SK-N-SH (cell line): ENCODE results near the gene MFAP1. TPM values are rescaled to one million over a fixed set of nuclear protein-coding genes. Genes with fewer than 3 reads are reported as not detected.

ENCODE experiments used
- CTCF ChIA-PET: fragments of 300-600, 350-600 bp; formaldehyde crosslinking; extraction: SDS; loops from one replicate; lab custom pipeline; 2021; lab: Yijun Ruan, JAX
- POLR2A ChIA-PET: fragments of 350-600 bp; sonication (Branson Sonifier 250); formaldehyde crosslinking; extraction: SDS; loops from one replicate; lab custom pipeline; 2020; ENCODE audit warnings: antibody characterized with exemption, inconsistent platforms; lab: Yijun Ruan, JAX
- DNase-seq: peaks from one replicate; pipeline ENCODE4 v3.0.0; 2012
- H2AFZ ChIP-seq: fragments of 200-600 bp; sonication (generic); 2 replicates; pipeline ENCODE4 v1.8.1; 2016; ENCODE audit warnings: antibody characterized with exemption, mild to moderate bottlenecking, low read depth
- H3F3A ChIP-seq: fragments of 200-600 bp; sonication (generic); replicated peaks from 2 replicates; pipeline ENCODE3; 2016; ENCODE audit warnings: antibody characterized with exemption, mild to moderate bottlenecking; ENCODE audit not compliant: insufficient read depth
- H3K27ac ChIP-seq, 2 experiments: fragments of 200-500 bp in 1 of 2; fragments of 200-600 bp in 1 of 2; sonication (Bioruptor generic) in 1 of 2; sonication (generic), shearing (Covaris generic) in 1 of 2; 2 replicates each; pipeline versions ENCODE4 v1.5.1 to v1.6.1; 2014 to 2016; ENCODE audit warnings: low read depth in 2 of 2, inconsistent platforms in 1 of 2, low read length in 1 of 2, mild to moderate bottlenecking in 1 of 2, mixed read lengths in 1 of 2
- H3K27me3 ChIP-seq: fragments of 200-600 bp; sonication (generic), shearing (Covaris generic); 2 replicates; pipeline ENCODE4 v1.6.1; 2016; ENCODE audit warnings: mixed run types; ENCODE audit not compliant: insufficient read depth
- H3K36me3 ChIP-seq, 2 experiments: fragments of 200-500 bp in 1 of 2; fragments of 200-600 bp in 1 of 2; sonication (Bioruptor generic) in 1 of 2; sonication (generic) in 1 of 2; replicated peaks in 1 of 2; 2 replicates each; pipeline versions ENCODE3 to v1.5.1; 2014 to 2016; ENCODE audit warnings: low read length in 1 of 2, mild to moderate bottlenecking in 1 of 2; ENCODE audit not compliant: insufficient read depth in 2 of 2, control insufficient read depth in 1 of 2
- H3K4me1 ChIP-seq, 2 experiments: fragments of 200-500 bp in 1 of 2; fragments of 200-600 bp in 1 of 2; sonication (Bioruptor generic) in 1 of 2; sonication (generic), shearing (Covaris generic) in 1 of 2; 2 replicates each; pipeline versions ENCODE4 v1.5.1 to v1.6.1; 2014 to 2016; ENCODE audit warnings: low read depth in 1 of 2, low read length in 1 of 2, mixed run types in 1 of 2; ENCODE audit not compliant: insufficient read depth in 2 of 2, control insufficient read depth in 1 of 2
- H3K4me2 ChIP-seq: fragments of 200-600 bp; sonication (generic), shearing (Covaris generic); 2 replicates; pipeline ENCODE4 v1.6.1; 2017; ENCODE audit warnings: mixed run types
- H3K4me3 ChIP-seq, 2 experiments: fragments of 200-500 bp in 1 of 2; fragments of 200-600 bp in 1 of 2; sonication (Bioruptor generic) in 1 of 2; sonication (generic), shearing (Covaris generic) in 1 of 2; 2 replicates each; pipeline versions ENCODE4 v1.5.1 to v1.8.1; 2014 to 2016; ENCODE audit warnings: low read depth in 2 of 2, inconsistent platforms in 1 of 2, low read length in 1 of 2, mild to moderate bottlenecking in 1 of 2, mixed read lengths in 1 of 2, moderate library complexity in 1 of 2
- H3K79me2 ChIP-seq: fragments of 200-600 bp; sonication (generic); 2 replicates; pipeline ENCODE4 v1.8.1; 2017; ENCODE audit warnings: mild to moderate bottlenecking; ENCODE audit not compliant: insufficient read depth
- H3K9ac ChIP-seq: fragments of 200-600 bp; sonication (generic); 2 replicates; pipeline ENCODE4 v1.6.1; 2017; ENCODE audit warnings: mixed run types
- H3K9me2 ChIP-seq: fragments of 200-600 bp; sonication (generic); 2 replicates; pipeline ENCODE4 v1.6.1; 2017; ENCODE audit warnings: mixed run types
- H3K9me3 ChIP-seq: fragments of 200-600 bp; sonication (generic); 2 replicates; pipeline ENCODE4 v1.6.1; 2017; ENCODE audit warnings: mixed run types, mild to moderate bottlenecking, moderate library complexity
- H4K20me1 ChIP-seq: fragments of 200-600 bp; sonication (generic); 2 replicates; pipeline ENCODE4 v1.6.1; 2017; ENCODE audit warnings: mild to moderate bottlenecking, mixed run types; ENCODE audit not compliant: insufficient read depth
- CHD2 ChIP-seq: fragments of 150-350 bp; IDR thresholded peaks from 2 replicates; pipeline ENCODE4 v1.6.1; 2018; ENCODE audit warnings: low read length; ENCODE audit not compliant: partially characterized antibody
- ELF1 ChIP-seq: IDR thresholded peaks from 2 replicates; pipeline ENCODE4 v1.4.0; 2012
- EP300 ChIP-seq, 2 experiments: IDR thresholded peaks; 2 replicates each; pipeline versions ENCODE4 v1.4.0 to v1.6.1; 2012; ENCODE audit warnings: borderline replicate concordance in 1 of 2, low read depth in 1 of 2, low read length in 1 of 2
- FOSL2 ChIP-seq: IDR thresholded peaks from 2 replicates; pipeline ENCODE4 v1.4.0; 2012; ENCODE audit warnings: low read depth, mild to moderate bottlenecking, moderate library complexity, borderline replicate concordance
- FOXM1 ChIP-seq: IDR thresholded peaks from 2 replicates; pipeline ENCODE4 v1.4.0; 2012; ENCODE audit warnings: low read depth, mild to moderate bottlenecking
- GABPA ChIP-seq: IDR thresholded peaks from 2 replicates; pipeline ENCODE4 v1.4.0; 2012; ENCODE audit warnings: low read depth, mild to moderate bottlenecking
- JUND ChIP-seq: IDR thresholded peaks from 2 replicates; pipeline ENCODE4 v1.4.0; 2012
- MAX ChIP-seq: IDR thresholded peaks from 2 replicates; pipeline ENCODE4 v1.4.0; 2012; ENCODE audit warnings: low read depth
- MEF2A ChIP-seq: IDR thresholded peaks from 2 replicates; pipeline ENCODE4 v1.4.0; 2012; ENCODE audit warnings: low read depth, borderline replicate concordance
- MXI1 ChIP-seq: IDR thresholded peaks from 2 replicates; pipeline ENCODE4 v1.6.1; 2012; ENCODE audit warnings: mild to moderate bottlenecking, low read depth, low read length, improper control_type of control experiment
- NFIC ChIP-seq: IDR thresholded peaks from 2 replicates; pipeline ENCODE4 v1.4.0; 2012; ENCODE audit warnings: borderline replicate concordance
- NRF1 ChIP-seq: IDR thresholded peaks from 2 replicates; pipeline ENCODE4 v1.6.1; 2012; ENCODE audit warnings: low read depth, mild to moderate bottlenecking, low read length
- RFX5 ChIP-seq: IDR thresholded peaks from 2 replicates; pipeline ENCODE4 v1.6.1; 2012; ENCODE audit warnings: mild to moderate bottlenecking, improper control_type of control experiment, low read length
- SIN3A ChIP-seq: IDR thresholded peaks from 2 replicates; pipeline ENCODE4 v1.6.1; 2012; ENCODE audit warnings: low read depth, mild to moderate bottlenecking, low read length, moderate library complexity, borderline replicate concordance
- TAF1 ChIP-seq: IDR thresholded peaks from 2 replicates; pipeline ENCODE4 v1.6.1; 2012; ENCODE audit warnings: low read depth, mild to moderate bottlenecking, low read length, moderate library complexity, borderline replicate concordance
- TCF12 ChIP-seq: IDR thresholded peaks from 2 replicates; pipeline ENCODE4 v1.4.0; 2012
- YY1 ChIP-seq: IDR thresholded peaks from 2 replicates; pipeline ENCODE4 v1.4.0; 2012; ENCODE audit warnings: low read depth, mild to moderate bottlenecking
- ZBTB33 ChIP-seq: IDR thresholded peaks from 2 replicates; pipeline ENCODE4 v1.4.0; 2012; ENCODE audit warnings: low read depth, borderline replicate concordance
- WGBS: methylation state at CpG from one replicate; pipeline ENCODE4 v1.1.6; 2017; ENCODE audit warnings: low lambda C conversion rate; 5-methylcytosine and 5-hydroxymethylcytosine counted together
- polyA plus RNA-seq, 3 experiments: library from polyadenylated mRNA; depleted of rRNA; stranded (reverse); fragments of >200 nt; gene quantifications; 2 replicates each; pipeline ENCODE4 v1.2.3, GENCODE V29; 2012
- TF ChIP-seq, protein P1 (sequence below): IDR thresholded peaks from 2 replicates; pipeline ENCODE4 v1.4.0; 2012; ENCODE audit warnings: low read depth, borderline replicate concordance
- TF ChIP-seq, protein P2 (sequence below): fragments of 150-350 bp; IDR thresholded peaks from 2 replicates; pipeline ENCODE4 v1.6.1; 2016; ENCODE audit warnings: mild to moderate bottlenecking, low read depth, low read length

The MFAP1 gene
- polyA plus RNA-seq, 1 of the 3 experiments (the other 2 are of a cell fraction), result 16.5 TPM

- POLR2A ChIA-PET, result interaction anchor here (0.9 kb wide), 1 partner anchor 11 kb away, joined by 3 read pairs; no protein-coding TSS in a partner anchor
- peak; percentile 23 for DNase-seq
These were observed 3.7 kb upstream of the MFAP1 start for GRCh38 chr15:43828061-43828657.

GRCh38 chr15:43826508-43827341 lies 2.2 kb upstream of the MFAP1 start, which contains the start of gene WDR76:
Gene WDR76, plus strand, starts transcription at chr15:43827002. Its CDS starts 31 bp downstream, at chr15:43827033.
- H3K27me3 ChIP-seq, result no peaks in the 10 kb centered on the region
- H3K36me3 ChIP-seq, result no peaks in the 10 kb centered on the region
- peaks cover 72% of the 10 kb centered on the region for H3K79me2 ChIP-seq
- POLR2A ChIA-PET, result no interaction called here
- peak within 1 kb of the TSS; percentile 59 for H3K9ac ChIP-seq
- H3F3A ChIP-seq, result peaks cover 20% of the 10 kb centered on the region
- H3K9me2 ChIP-seq, result no peaks in the 10 kb centered on the region
- peak within 1 kb of the TSS; percentile 77 for H3K4me2 ChIP-seq
- peak within 1 kb of the TSS; percentile 53 to 66 for H3K4me3 ChIP-seq
- no peaks in the 10 kb centered on the region for H3K9me3 ChIP-seq
- DNase-seq, result peak; percentile 87
- peak within 1 kb of the TSS; percentile 45 to 47; a peak in 3 of 4 replicates for H3K27ac ChIP-seq
- peaks cover 9 to 10% of the 10 kb centered on the region in 2 experiments; a peak in 3 of 4 replicates for H3K4me1 ChIP-seq
- peak within 1 kb of the TSS; percentile 86 for H2AFZ ChIP-seq
- CTCF ChIA-PET, result interaction anchor here (1.6 kb wide), 1 partner anchor 77 kb away, joined by 3 read pairs; no protein-coding TSS in a partner anchor
- H4K20me1 ChIP-seq, result no peaks in the 10 kb centered on the region
- 14% methylated on average over 28 of the region's 48 CpGs for WGBS
- TF ChIP-seq FOXM1, result no peak
- no peak for TF ChIP-seq NRF1
- TF ChIP-seq MXI1, result peak; percentile 49; the same call in 1 of the 2 replicates
- peak; percentile 57 for TF ChIP-seq GABPA
- no peak for TF ChIP-seq NFIC
- TF ChIP-seq SIN3A, result peak; percentile 82
- no peak for TF ChIP-seq TCF12
- TF ChIP-seq RFX5, result no peak
- TF ChIP-seq FOSL2, result no peak
- no peak for TF ChIP-seq MEF2A
- TF ChIP-seq JUND, result no peak
- TF ChIP-seq, protein P1, sequence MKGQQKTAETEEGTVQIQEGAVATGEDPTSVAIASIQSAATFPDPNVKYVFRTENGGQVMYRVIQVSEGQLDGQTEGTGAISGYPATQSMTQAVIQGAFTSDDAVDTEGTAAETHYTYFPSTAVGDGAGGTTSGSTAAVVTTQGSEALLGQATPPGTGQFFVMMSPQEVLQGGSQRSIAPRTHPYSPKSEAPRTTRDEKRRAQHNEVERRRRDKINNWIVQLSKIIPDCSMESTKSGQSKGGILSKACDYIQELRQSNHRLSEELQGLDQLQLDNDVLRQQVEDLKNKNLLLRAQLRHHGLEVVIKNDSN, result no peak
- TF ChIP-seq YY1, result no peak
- TF ChIP-seq ZBTB33, result no peak
- peak; percentile 62 for TF ChIP-seq MAX
- TF ChIP-seq TAF1, result no peak
- TF ChIP-seq ELF1, result peak; percentile 68
- peak; percentile 19 for TF ChIP-seq CHD2

More at GRCh38 chr15:43828061-43828657, 3.7 kb upstream of the MFAP1 start:
- TF ChIP-seq FOXM1 (no peak), ELF1 (no peak), CHD2 (no peak), EP300 (IDR thresholded peaks at IDR 0.05; ENCODE audit: borderline replicate concordance in 1 of 2, low read depth in 1 of 2, low read length in 1 of 2) (no peak), RFX5 (no peak)
- TF ChIP-seq, protein P2, sequence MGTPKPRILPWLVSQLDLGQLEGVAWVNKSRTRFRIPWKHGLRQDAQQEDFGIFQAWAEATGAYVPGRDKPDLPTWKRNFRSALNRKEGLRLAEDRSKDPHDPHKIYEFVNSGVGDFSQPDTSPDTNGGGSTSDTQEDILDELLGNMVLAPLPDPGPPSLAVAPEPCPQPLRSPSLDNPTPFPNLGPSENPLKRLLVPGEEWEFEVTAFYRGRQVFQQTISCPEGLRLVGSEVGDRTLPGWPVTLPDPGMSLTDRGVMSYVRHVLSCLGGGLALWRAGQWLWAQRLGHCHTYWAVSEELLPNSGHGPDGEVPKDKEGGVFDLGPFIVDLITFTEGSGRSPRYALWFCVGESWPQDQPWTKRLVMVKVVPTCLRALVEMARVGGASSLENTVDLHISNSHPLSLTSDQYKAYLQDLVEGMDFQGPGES, result no peak
- H2AFZ ChIP-seq, result peak overlapping the region; percentile 86; the same call in 1 of the 2 replicates
- peak overlapping the region; percentile 59; the same call in 1 of the 2 replicates for H3K9ac ChIP-seq
- CTCF ChIA-PET, result interaction anchor here (1.2 to 1.6 kb wide), 2 partner anchors 44 to 75 kb away, joined by 3 to 4 read pairs; no protein-coding TSS in a partner anchor
- no peaks in the 10 kb centered on the region for H4K20me1 ChIP-seq
- H3K36me3 ChIP-seq, result no peaks in the 10 kb centered on the region
- H3K4me3 ChIP-seq, result peak overlapping the region; percentile 53 to 66; a peak in 3 of 4 replicates
- H3K4me1 ChIP-seq, result peaks cover 7% of the 10 kb centered on the region in 2 experiments; a peak in 2 of 4 replicates
- H3K4me2 ChIP-seq, result peak overlapping the region; percentile 77
- peak overlapping the region in 1 of 2 experiments; percentile 38; a peak in 1 of 4 replicates for H3K27ac ChIP-seq
- no peaks in the 10 kb centered on the region for H3K9me2 ChIP-seq
- H3F3A ChIP-seq, result peaks cover 18% of the 10 kb centered on the region
- WGBS, result 63% methylated on average over 6 of the region's 6 CpGs
- no peaks in the 10 kb centered on the region for H3K9me3 ChIP-seq
- H3K27me3 ChIP-seq, result no peaks in the 10 kb centered on the region
- peaks cover 70% of the 10 kb centered on the region for H3K79me2 ChIP-seq
